ENCODE results near the gene EDAR. TPM values are rescaled to one million over a fixed set of nuclear protein-coding genes. Genes with fewer than 3 reads are reported as not detected.

EDAR gene
- total RNA-seq, 3 donors from 2014 or later, result 0.25 to 0.81 (median 0.60) TPM

DNA sequence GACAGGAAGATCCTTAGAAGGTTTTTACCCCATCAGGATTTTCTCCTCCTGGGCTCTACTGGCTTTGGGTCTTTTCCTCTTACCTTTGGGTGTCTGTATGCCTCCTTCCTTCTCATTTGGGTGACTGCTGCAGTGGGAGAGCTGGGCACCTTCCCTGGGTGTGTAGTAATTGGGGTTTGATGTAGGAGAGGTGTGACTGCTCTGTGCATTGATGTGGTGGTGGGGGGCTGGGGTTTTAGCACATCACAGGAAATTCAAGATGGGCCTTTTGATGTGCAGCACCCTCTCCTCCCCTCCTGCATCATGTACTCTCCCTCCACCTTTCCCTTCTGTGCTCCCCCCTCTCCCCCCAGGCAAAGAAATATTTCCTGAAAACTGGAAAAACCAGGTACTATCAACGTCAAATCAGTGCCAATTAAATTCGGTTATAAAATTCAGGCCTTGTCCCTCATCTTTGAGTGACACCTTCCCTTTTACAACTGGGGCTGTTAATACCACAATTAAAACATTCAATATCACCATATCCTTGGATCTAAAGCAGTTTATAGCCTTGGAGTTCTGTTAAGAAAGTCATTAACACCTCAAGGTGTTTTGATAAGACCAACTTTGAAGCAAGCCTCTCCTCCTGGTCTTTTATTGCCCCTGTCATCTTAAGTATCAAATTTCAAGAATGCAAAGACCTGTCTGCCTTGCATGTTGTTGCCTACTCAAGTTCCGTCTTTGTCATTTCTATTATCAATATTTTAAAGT is 23.3 kb downstream of the EDAR start:
- TF ChIP-seq, protein P1, sequence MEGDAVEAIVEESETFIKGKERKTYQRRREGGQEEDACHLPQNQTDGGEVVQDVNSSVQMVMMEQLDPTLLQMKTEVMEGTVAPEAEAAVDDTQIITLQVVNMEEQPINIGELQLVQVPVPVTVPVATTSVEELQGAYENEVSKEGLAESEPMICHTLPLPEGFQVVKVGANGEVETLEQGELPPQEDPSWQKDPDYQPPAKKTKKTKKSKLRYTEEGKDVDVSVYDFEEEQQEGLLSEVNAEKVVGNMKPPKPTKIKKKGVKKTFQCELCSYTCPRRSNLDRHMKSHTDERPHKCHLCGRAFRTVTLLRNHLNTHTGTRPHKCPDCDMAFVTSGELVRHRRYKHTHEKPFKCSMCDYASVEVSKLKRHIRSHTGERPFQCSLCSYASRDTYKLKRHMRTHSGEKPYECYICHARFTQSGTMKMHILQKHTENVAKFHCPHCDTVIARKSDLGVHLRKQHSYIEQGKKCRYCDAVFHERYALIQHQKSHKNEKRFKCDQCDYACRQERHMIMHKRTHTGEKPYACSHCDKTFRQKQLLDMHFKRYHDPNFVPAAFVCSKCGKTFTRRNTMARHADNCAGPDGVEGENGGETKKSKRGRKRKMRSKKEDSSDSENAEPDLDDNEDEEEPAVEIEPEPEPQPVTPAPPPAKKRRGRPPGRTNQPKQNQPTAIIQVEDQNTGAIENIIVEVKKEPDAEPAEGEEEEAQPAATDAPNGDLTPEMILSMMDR (IDR thresholded peaks at IDR 0.05), result no peak
- Histone ChIP-seq H3K36me3 (ENCODE audit: low read depth) (no peaks in the 10 kb centered on the region), H3K9me3 (no peaks in the 10 kb centered on the region), H3K4me1 (ENCODE audit: low read depth) (peaks cover 21% of the 10 kb centered on the region), H3K4me3 (no peak overlapping the region)
- intact Hi-C loops (cut with DNase I, micrococcal nuclease), result no loop called here
- no peak for DNase-seq
- peak; percentile 55 for ATAC-seq

DNA sequence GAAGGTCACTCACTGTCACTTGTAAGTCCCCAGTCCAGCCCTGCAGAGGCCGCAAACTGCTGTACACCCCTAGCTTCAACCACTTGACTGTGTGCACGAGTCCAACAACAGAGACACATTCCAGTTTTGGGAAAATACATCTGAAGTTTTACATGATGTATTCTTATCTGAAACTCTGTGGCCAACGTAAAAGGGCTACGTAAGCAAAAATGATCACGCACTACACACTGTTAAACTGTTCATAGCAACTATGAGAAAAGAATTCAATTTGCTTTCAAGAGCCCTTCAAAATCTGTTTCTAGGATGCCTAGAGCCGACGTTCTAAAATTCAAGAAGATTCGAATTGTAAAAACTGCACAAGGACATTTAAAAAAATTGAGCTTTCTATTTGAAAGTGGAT is 26.0 kb downstream of the EDAR start:
- DNase-seq (no peak), ATAC-seq (no peak)
- intact Hi-C loops (cut with DNase I, micrococcal nuclease), result no loop called here

DNA sequence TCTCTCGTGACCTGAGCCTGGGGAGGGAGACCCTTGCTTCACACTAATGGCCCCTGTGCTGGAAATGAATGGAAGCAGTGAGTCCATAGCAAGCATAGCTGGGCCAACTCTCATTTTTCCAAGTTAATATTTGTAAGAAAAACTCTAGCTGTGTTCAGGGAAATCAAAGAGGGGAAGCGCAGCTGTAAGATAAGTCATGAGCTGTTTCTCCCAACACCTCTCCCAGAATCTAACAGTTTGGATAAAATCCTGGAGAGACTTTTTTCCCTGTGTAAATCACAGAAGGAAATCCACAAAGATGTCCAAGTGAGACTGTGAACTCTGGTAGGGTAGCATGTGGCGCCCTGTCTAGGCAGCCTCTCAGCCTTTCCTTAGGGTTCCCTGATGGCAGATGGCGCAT is 27.2 kb downstream of the EDAR start:
- no peak overlapping the region for H3K4me3 ChIP-seq
- intact Hi-C loops (cut with DNase I, micrococcal nuclease), result no loop called here
- peaks cover 19% of the 10 kb centered on the region for H3K4me1 ChIP-seq (ENCODE audit: low read depth)
- no peak for DNase-seq
- TF ChIP-seq, protein P1 (IDR thresholded peaks at IDR 0.05), result no peak
- no peaks in the 10 kb centered on the region for H3K9me3 ChIP-seq
- H3K36me3 ChIP-seq (ENCODE audit: low read depth), result no peaks in the 10 kb centered on the region
- no peak for ATAC-seq

More for the DNA sequence above, 26.0 kb downstream of the EDAR start:
- no peaks in the 10 kb centered on the region for H3K9me3 ChIP-seq
- no peak overlapping the region for H3K4me3 ChIP-seq
- H3K36me3 ChIP-seq (ENCODE audit: low read depth), result no peaks in the 10 kb centered on the region
- H3K4me1 ChIP-seq (ENCODE audit: low read depth), result peaks cover 8% of the 10 kb centered on the region
- TF ChIP-seq, protein P1 (IDR thresholded peaks at IDR 0.05), result no peak

DNA sequence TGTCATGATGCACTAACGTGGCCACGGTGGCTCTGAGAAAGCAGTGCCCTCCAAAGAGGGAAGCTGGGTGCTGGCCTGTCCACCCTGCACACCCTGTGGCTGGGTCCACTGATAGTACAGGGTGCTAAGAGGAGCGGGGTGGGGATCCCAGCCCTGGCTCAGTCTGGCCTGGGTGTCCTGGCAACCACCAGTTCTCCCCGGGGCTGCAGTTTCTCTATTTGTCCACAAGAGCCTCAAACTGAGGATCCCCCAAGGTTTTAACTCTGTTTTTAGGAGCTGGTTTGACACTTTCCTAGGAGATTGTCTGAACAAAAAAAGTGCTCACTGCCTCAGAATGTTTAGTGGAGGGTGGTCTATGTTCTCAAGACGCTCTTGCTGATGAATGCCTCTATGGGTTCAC is 29.0 kb downstream of the EDAR start:
- no peak for ATAC-seq
- no peak for DNase-seq
- intact Hi-C loops (cut with DNase I, micrococcal nuclease), result no loop called here
- TF ChIP-seq, protein P1 (IDR thresholded peaks at IDR 0.05), result no peak
- no peaks in the 10 kb centered on the region for H3K36me3 ChIP-seq (ENCODE audit: low read depth)
- no peaks in the 10 kb centered on the region for H3K9me3 ChIP-seq
- H3K4me1 ChIP-seq (ENCODE audit: low read depth), result peaks cover 23% of the 10 kb centered on the region
- no peak overlapping the region for H3K4me3 ChIP-seq

DNA sequence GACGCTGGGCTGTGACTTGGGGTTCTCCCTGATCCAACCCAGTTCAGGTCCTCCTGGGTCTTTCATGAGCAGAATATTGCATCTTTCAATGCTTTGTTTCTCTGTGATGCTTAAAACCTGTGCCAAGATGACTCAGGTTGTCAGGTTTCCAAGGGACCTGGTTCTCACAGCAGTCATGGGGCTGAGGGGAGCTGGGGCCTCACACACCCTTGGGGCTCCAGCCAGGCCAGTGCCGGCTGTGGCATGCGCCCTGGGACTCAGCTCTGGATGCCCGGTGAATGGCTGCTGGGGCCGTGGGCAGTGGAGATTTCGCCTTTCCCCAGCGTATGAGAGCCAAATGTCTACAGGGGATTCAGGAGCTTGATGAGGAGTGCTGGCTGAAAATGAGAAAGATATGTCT is 29.6 kb downstream of the EDAR start:
- intact Hi-C loops (cut with DNase I, micrococcal nuclease), result no loop called here
- ATAC-seq (no peak), DNase-seq (no peak)
- TF ChIP-seq, protein P1 (IDR thresholded peaks at IDR 0.05), result no peak
- no peak overlapping the region for H3K4me3 ChIP-seq
- H3K4me1 ChIP-seq (ENCODE audit: low read depth), result peaks cover 23% of the 10 kb centered on the region
- no peaks in the 10 kb centered on the region for H3K9me3 ChIP-seq
- no peaks in the 10 kb centered on the region for H3K36me3 ChIP-seq (ENCODE audit: low read depth)

Data from mucosa of descending colon (tissue), 3 donors.